Stomach (tissue), 4 donors: ENCODE measurements around the gene MED13L.

Source experiments
- CTCF ChIP-seq, 7 experiments: fragments of 450-650 bp in 4 of 7; fragments of 200-600 bp in 3 of 7; sonication (generic) in 3 of 7; IDR thresholded peaks; one replicate each; pipeline ENCODE4 v1.5.1; 2016 to 2019; ENCODE audit warnings: antibody characterized with exemption in 7 of 7, control low read depth in 2 of 7, mild to moderate bottlenecking in 1 of 7
- EP300 ChIP-seq: sonication (generic); formaldehyde crosslinking; IDR thresholded peaks from one replicate; pipeline ENCODE4 v1.6.1; 2017; ENCODE audit warnings: antibody characterized with exemption

GRCh38 chr12:116104167-116104767 lies 173.2 kb downstream of the MED13L start:
- TF ChIP-seq CTCF (IDR thresholded peaks at IDR 0.05) (no peak), EP300 (no peak)
